Vagina (tissue), 2 donors: ENCODE results near the gene COX18.

ENCODE experiments used
- POLR2A ChIP-seq, 2 donors: fragments of 450-650 bp; IDR thresholded peaks; one replicate each; pipeline ENCODE4 v1.6.1; 2017; ENCODE audit warnings: antibody characterized with exemption in 2 of 2, mild to moderate bottlenecking in 2 of 2, moderate library complexity in 2 of 2
- TF ChIP-seq, protein P1 (sequence below), 3 experiments: fragments of 450-650 bp in 2 of 3; fragments of 200-600 bp in 1 of 3; sonication (generic) in 1 of 3; IDR thresholded peaks; one replicate each; pipeline ENCODE4 v1.5.1; 2017 to 2019; ENCODE audit warnings: antibody characterized with exemption in 3 of 3, mild to moderate bottlenecking in 2 of 3, moderate library complexity in 2 of 3

DNA sequence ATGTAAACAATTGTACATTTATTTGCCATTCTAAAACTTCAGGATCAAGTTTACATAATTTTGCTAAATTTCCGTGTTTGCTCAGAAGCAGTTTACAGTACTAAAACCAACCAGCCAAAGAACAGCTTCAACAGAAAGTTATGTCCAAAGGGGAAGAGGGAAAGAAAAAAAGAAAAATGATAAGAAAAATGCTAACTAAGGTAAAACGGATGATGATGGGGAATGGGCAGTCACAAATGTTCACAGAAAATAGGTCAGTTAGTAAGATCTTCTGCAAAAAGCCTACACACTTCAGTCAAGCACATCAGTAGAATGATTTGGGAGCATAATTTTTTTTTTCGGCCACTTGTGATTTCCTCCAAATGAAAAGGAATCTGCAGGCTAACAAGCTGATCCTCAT, 6.3 kb upstream of the COX18 start:
- no peak for TF ChIP-seq POLR2A (IDR thresholded peaks at IDR 0.05)
- TF ChIP-seq, protein P1, sequence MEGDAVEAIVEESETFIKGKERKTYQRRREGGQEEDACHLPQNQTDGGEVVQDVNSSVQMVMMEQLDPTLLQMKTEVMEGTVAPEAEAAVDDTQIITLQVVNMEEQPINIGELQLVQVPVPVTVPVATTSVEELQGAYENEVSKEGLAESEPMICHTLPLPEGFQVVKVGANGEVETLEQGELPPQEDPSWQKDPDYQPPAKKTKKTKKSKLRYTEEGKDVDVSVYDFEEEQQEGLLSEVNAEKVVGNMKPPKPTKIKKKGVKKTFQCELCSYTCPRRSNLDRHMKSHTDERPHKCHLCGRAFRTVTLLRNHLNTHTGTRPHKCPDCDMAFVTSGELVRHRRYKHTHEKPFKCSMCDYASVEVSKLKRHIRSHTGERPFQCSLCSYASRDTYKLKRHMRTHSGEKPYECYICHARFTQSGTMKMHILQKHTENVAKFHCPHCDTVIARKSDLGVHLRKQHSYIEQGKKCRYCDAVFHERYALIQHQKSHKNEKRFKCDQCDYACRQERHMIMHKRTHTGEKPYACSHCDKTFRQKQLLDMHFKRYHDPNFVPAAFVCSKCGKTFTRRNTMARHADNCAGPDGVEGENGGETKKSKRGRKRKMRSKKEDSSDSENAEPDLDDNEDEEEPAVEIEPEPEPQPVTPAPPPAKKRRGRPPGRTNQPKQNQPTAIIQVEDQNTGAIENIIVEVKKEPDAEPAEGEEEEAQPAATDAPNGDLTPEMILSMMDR (IDR thresholded peaks at IDR 0.05) = no peak
